HepG2 (cell line): ENCODE data around the gene SKIC2. TPM values are rescaled to one million over a fixed set of nuclear protein-coding genes. Genes with fewer than 3 reads are reported as not detected.

Experiments used
- GLI4 ChIP-seq: sonication (generic); formaldehyde crosslinking; IDR thresholded peaks from 2 replicates; pipeline ENCODE4 v1.5.1; 2020; ENCODE audit warnings: missing genetic modification reagents, mild to moderate bottlenecking, moderate library complexity, borderline replicate concordance
- HIVEP1 ChIP-seq: sonication (generic); formaldehyde crosslinking; IDR thresholded peaks from 2 replicates; pipeline ENCODE4 v1.4.0; 2020; ENCODE audit warnings: mild to moderate bottlenecking, missing genetic modification reagents
- IRF2 ChIP-seq: IDR thresholded peaks from 2 replicates; pipeline ENCODE4 v1.6.1; 2018; ENCODE audit warnings: missing genetic modification reagents, missing compliant biosample characterization
- JARID2 ChIP-seq: sonication (generic); formaldehyde crosslinking; IDR thresholded peaks from 2 replicates; pipeline ENCODE4 v1.8.1; 2023; ENCODE audit warnings: missing genetic modification reagents, inconsistent platforms; ENCODE audit not compliant: insufficient replicate concordance
- KDM4B ChIP-seq: sonication (generic); formaldehyde crosslinking; IDR thresholded peaks from 2 replicates; pipeline ENCODE4 v1.4.0; 2020; ENCODE audit warnings: missing genetic modification reagents
- KDM6A ChIP-seq: IDR thresholded peaks from 2 replicates; pipeline ENCODE4 v1.6.1; 2016; ENCODE audit warnings: low read depth
- ZBTB8A ChIP-seq: sonication (generic); formaldehyde crosslinking; IDR thresholded peaks from 2 replicates; pipeline ENCODE4 v1.4.0; 2020; ENCODE audit warnings: mild to moderate bottlenecking, low read depth, missing genetic modification reagents, borderline replicate concordance
- ZFP1 ChIP-seq: IDR thresholded peaks from 2 replicates; pipeline ENCODE4 v1.6.1; 2016
- ZFP82 ChIP-seq: sonication (generic); formaldehyde crosslinking; IDR thresholded peaks from 2 replicates; pipeline ENCODE4 v1.5.1; 2020; ENCODE audit warnings: mild to moderate bottlenecking, missing genetic modification reagents, borderline replicate concordance
- ZNF235 ChIP-seq: sonication (generic); formaldehyde crosslinking; IDR thresholded peaks from 2 replicates; pipeline ENCODE4 v1.8.1; 2023; ENCODE audit warnings: mild to moderate bottlenecking, missing genetic modification reagents, borderline replicate concordance
- ZNF761 ChIP-seq: sonication (generic); formaldehyde crosslinking; conservative IDR thresholded peaks from 2 replicates; pipeline ENCODE4 v1.4.0; 2020; ENCODE audit warnings: mild to moderate bottlenecking, missing genetic modification reagents
- ZNF841 ChIP-seq: sonication (generic); formaldehyde crosslinking; IDR thresholded peaks from 2 replicates; pipeline ENCODE4 v1.8.1; 2023; ENCODE audit warnings: missing genetic modification reagents, borderline replicate concordance
- polyA plus RNA-seq, 8 experiments: library from polyadenylated mRNA; depleted of rRNA in 3 of 8; stranded (reverse) in 7 of 8; unstranded in 1 of 8; fragments of >200 nt; fragmentation: Illumina TruSeq in 4 of 8; extraction: Trizol in 4 of 8; gene quantifications; 2 replicates each; pipeline versions ENCODE4 v1.2.1 to v1.2.3, GENCODE V29; 2011 to 2016; ENCODE audit warnings: low read depth in 4 of 8, missing spikeins in 1 of 8, mixed read lengths in 1 of 8; ENCODE audit not compliant: insufficient read depth in 1 of 8
- total RNA-seq, 5 experiments: library from RNA; depleted of rRNA; stranded (reverse); fragments of >200 nt; fragmentation: Illumina TruSeq; extraction: Trizol; gene quantifications; 2 replicates each; pipeline ENCODE4 v1.2.3, GENCODE V29; 2016; ENCODE audit warnings: low read depth in 1 of 5
- TF ChIP-seq, protein P1 (sequence below): sonication (generic); formaldehyde crosslinking; conservative IDR thresholded peaks from 2 replicates; pipeline ENCODE4 v1.8.0; 2022; ENCODE audit warnings: low read depth, missing genetic modification reagents
- TF ChIP-seq, protein P2 (sequence below): sonication (generic); formaldehyde crosslinking; IDR thresholded peaks from 2 replicates; pipeline ENCODE4 v1.4.0; 2020; ENCODE audit warnings: mild to moderate bottlenecking, missing genetic modification reagents
- TF ChIP-seq, protein P3 (sequence below): sonication (generic); formaldehyde crosslinking; IDR thresholded peaks from 2 replicates; pipeline ENCODE4 v1.4.0; 2020; ENCODE audit warnings: missing genetic modification reagents
- TF ChIP-seq, protein P4 (sequence below): sonication (generic); formaldehyde crosslinking; conservative IDR thresholded peaks from 2 replicates; pipeline ENCODE4 v1.5.0; 2020; ENCODE audit warnings: missing genetic modification reagents
- TF ChIP-seq, protein P5 (sequence below), 2 experiments: fragments of 450-650 bp in 1 of 2; sonication (generic) in 1 of 2; formaldehyde crosslinking; IDR thresholded peaks; 2 replicates each; pipeline versions ENCODE4 v1.5.0 to v1.8.0; 2020 to 2022; ENCODE audit warnings: mild to moderate bottlenecking in 1 of 2, missing genetic modification reagents in 1 of 2
- TF ChIP-seq, protein P6 (sequence below): sonication (generic); formaldehyde crosslinking; IDR thresholded peaks from 2 replicates; pipeline ENCODE4 v1.8.0; 2022; ENCODE audit warnings: mild to moderate bottlenecking, missing genetic modification reagents

The SKIC2 gene
- total and polyA plus RNA-seq, 2 of the 13 experiments (the other 11 are each of a cell fraction or from before 2014, with no cell fraction given): 67.1 to 68.4 TPM

DNA sequence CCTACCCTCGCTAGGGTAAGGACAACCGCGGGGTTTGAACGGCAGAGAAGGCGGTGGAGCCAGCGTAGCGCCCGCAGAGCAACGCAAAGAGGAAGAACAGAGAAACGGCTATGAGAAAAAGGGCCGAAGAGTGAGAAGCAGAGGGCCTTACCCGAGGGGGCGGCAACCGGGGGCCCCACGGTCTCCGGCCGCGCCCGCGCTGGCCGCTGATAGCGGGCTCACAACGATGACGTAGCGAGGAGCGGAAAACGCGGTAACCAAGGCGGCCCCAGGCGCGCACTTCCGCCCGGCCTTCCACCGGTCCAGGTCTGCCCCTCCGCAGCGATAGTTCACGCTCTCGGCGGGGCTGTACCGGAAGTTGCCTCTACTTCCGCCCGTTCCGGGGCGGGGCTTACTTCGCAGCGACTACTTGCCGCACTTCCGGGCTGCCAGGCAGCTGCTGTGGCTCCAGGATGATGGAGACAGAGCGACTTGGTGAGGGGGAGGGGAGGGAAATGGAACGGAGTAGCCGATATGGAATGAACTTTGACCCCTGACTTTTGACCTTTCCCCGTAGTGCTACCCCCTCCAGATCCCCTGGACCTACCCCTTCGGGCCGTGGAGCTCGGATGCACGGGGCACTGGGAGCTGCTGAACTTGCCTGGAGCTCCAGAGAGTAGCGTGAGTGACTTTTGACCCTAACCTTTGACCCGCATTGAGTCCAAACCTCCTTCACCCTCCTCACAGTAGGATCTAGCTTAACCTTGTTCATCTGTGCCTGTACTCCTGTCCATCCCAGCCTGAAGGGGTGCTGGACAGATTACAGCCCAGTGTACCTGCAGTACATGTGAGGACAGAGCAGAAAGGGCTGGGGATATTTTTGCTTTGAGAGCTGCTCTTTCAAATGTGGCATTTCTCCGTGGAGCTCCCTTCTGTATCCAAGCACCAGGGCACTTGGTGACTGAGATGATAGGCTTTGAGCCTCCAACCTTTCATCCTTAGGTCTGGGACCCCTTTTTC lies at the start of gene SKIC2, which contains the start of gene NELFE (continued):
- no peak for TF ChIP-seq GLI4
- TF ChIP-seq, protein P1, sequence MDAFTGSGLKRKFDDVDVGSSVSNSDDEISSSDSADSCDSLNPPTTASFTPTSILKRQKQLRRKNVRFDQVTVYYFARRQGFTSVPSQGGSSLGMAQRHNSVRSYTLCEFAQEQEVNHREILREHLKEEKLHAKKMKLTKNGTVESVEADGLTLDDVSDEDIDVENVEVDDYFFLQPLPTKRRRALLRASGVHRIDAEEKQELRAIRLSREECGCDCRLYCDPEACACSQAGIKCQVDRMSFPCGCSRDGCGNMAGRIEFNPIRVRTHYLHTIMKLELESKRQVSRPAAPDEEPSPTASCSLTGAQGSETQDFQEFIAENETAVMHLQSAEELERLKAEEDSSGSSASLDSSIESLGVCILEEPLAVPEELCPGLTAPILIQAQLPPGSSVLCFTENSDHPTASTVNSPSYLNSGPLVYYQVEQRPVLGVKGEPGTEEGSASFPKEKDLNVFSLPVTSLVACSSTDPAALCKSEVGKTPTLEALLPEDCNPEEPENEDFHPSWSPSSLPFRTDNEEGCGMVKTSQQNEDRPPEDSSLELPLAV (CRISPR knock-in tag): no peak
- no peak for TF ChIP-seq JARID2 (CRISPR knock-in tag)
- no peak for TF ChIP-seq ZNF761 (CRISPR knock-in tag)
- TF ChIP-seq, protein P2, sequence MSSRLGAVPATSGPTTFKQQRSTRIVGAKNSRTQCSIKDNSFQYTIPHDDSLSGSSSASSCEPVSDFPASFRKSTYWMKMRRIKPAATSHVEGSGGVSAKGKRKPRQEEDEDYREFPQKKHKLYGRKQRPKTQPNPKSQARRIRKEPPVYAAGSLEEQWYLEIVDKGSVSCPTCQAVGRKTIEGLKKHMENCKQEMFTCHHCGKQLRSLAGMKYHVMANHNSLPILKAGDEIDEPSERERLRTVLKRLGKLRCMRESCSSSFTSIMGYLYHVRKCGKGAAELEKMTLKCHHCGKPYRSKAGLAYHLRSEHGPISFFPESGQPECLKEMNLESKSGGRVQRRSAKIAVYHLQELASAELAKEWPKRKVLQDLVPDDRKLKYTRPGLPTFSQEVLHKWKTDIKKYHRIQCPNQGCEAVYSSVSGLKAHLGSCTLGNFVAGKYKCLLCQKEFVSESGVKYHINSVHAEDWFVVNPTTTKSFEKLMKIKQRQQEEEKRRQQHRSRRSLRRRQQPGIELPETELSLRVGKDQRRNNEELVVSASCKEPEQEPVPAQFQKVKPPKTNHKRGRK: no peak
- TF ChIP-seq KDM4B (CRISPR knock-in tag): peak; percentile 90
- peak; percentile 43 for TF ChIP-seq HIVEP1 (CRISPR knock-in tag)
- TF ChIP-seq, protein P3, sequence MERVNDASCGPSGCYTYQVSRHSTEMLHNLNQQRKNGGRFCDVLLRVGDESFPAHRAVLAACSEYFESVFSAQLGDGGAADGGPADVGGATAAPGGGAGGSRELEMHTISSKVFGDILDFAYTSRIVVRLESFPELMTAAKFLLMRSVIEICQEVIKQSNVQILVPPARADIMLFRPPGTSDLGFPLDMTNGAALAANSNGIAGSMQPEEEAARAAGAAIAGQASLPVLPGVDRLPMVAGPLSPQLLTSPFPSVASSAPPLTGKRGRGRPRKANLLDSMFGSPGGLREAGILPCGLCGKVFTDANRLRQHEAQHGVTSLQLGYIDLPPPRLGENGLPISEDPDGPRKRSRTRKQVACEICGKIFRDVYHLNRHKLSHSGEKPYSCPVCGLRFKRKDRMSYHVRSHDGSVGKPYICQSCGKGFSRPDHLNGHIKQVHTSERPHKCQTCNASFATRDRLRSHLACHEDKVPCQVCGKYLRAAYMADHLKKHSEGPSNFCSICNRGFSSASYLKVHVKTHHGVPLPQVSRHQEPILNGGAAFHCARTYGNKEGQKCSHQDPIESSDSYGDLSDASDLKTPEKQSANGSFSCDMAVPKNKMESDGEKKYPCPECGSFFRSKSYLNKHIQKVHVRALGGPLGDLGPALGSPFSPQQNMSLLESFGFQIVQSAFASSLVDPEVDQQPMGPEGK (CRISPR knock-in tag): peak; percentile 98
- TF ChIP-seq ZBTB8A (CRISPR knock-in tag): no peak
- TF ChIP-seq, protein P4, sequence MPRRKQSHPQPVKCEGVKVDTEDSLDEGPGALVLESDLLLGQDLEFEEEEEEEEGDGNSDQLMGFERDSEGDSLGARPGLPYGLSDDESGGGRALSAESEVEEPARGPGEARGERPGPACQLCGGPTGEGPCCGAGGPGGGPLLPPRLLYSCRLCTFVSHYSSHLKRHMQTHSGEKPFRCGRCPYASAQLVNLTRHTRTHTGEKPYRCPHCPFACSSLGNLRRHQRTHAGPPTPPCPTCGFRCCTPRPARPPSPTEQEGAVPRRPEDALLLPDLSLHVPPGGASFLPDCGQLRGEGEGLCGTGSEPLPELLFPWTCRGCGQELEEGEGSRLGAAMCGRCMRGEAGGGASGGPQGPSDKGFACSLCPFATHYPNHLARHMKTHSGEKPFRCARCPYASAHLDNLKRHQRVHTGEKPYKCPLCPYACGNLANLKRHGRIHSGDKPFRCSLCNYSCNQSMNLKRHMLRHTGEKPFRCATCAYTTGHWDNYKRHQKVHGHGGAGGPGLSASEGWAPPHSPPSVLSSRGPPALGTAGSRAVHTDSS (CRISPR knock-in tag): 0 out of 2 replicates have a peak, but pooled peaks have one; percentile 50
- TF ChIP-seq ZNF841 (CRISPR knock-in tag): no peak
- 0 out of 2 replicates have a peak, but pooled peaks have one; percentile 11 for TF ChIP-seq KDM6A (CRISPR knock-in tag)
- TF ChIP-seq ZFP1 (CRISPR knock-in tag): peak; percentile 65; the same call in 1 of the 2 replicates
- TF ChIP-seq, protein P5, sequence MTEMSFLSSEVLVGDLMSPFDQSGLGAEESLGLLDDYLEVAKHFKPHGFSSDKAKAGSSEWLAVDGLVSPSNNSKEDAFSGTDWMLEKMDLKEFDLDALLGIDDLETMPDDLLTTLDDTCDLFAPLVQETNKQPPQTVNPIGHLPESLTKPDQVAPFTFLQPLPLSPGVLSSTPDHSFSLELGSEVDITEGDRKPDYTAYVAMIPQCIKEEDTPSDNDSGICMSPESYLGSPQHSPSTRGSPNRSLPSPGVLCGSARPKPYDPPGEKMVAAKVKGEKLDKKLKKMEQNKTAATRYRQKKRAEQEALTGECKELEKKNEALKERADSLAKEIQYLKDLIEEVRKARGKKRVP (CRISPR knock-in tag; IDR thresholded peaks at IDR 0.05): peak in 1 of 2 experiments; percentile 51; a peak in 1 of 4 replicates
- no peak for TF ChIP-seq ZFP82
- TF ChIP-seq ZNF235 (CRISPR knock-in tag): no peak
- TF ChIP-seq IRF2 (CRISPR knock-in tag): peak; percentile 90
- TF ChIP-seq, protein P6, sequence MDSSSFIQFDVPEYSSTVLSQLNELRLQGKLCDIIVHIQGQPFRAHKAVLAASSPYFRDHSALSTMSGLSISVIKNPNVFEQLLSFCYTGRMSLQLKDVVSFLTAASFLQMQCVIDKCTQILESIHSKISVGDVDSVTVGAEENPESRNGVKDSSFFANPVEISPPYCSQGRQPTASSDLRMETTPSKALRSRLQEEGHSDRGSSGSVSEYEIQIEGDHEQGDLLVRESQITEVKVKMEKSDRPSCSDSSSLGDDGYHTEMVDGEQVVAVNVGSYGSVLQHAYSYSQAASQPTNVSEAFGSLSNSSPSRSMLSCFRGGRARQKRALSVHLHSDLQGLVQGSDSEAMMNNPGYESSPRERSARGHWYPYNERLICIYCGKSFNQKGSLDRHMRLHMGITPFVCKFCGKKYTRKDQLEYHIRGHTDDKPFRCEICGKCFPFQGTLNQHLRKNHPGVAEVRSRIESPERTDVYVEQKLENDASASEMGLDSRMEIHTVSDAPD: peak; percentile 72
